Suppressor macrophage (primary cell): Measurements from ENCODE around the gene CHST11.

Experiments
- DNase-seq, 4 experiments: peaks; one replicate each; pipeline ENCODE4 v3.0.0-alpha.2; 2020 to 2022

CHST11 gene

GRCh38 chr12:104635607-104636343, 179.0 kb downstream of the CHST11 start:
- no peak for DNase-seq

GRCh38 chr12:104636496-104636895, 179.7 kb downstream of the CHST11 start:
- no peak for DNase-seq

- DNase-seq = peak; percentile 57 to 77 (median 73)
These were observed 180.9 kb downstream of the CHST11 start for GRCh38 chr12:104637604-104638003.

GRCh38 chr12:104638218-104638850, 181.6 kb downstream of the CHST11 start:
- DNase-seq = peak in 3 of 4 experiments; percentile 34 to 71 (median 64)

GRCh38 chr12:104638851-104639240, 182.1 kb downstream of the CHST11 start:
- peak; percentile 67 to 92 (median 76) for DNase-seq

- DNase-seq = peak in 1 of 4 experiments; percentile 32
These were observed 184.2 kb downstream of the CHST11 start for GRCh38 chr12:104640956-104641355.

- peak; percentile 83 to 96 (median 87) for DNase-seq
These were observed 185.1 kb downstream of the CHST11 start for GRCh38 chr12:104641862-104642261.

- DNase-seq = peak; percentile 76 to 94 (median 80)
These were observed 186.5 kb downstream of the CHST11 start for GRCh38 chr12:104643093-104643818.

GRCh38 chr12:104643819-104644669, 187.3 kb downstream of the CHST11 start:
- peak; percentile 79 to 88 (median 86) for DNase-seq

GRCh38 chr12:104648756-104649155, 192.0 kb downstream of the CHST11 start:
- peak; percentile 33 to 61 (median 60) for DNase-seq

- DNase-seq = peak; percentile 26 to 73 (median 60)
These were observed 192.6 kb downstream of the CHST11 start for GRCh38 chr12:104649217-104649824.

- DNase-seq = peak in 3 of 4 experiments; percentile 41 to 72 (median 67)
These were observed 193.2 kb downstream of the CHST11 start for GRCh38 chr12:104649921-104650320.

GRCh38 chr12:104650541-104650940, 193.8 kb downstream of the CHST11 start:
- no peak for DNase-seq

- peak; percentile 45 to 72 (median 69) for DNase-seq
These were observed 195.1 kb downstream of the CHST11 start for GRCh38 chr12:104651811-104652210.

GRCh38 chr12:104652358-104652757, 195.6 kb downstream of the CHST11 start:
- DNase-seq = no peak

- DNase-seq = peak in 1 of 4 experiments; percentile 45
These were observed 196.2 kb downstream of the CHST11 start for GRCh38 chr12:104652910-104653309.

GRCh38 chr12:104653730-104654664, 197.2 kb downstream of the CHST11 start:
- peak in 1 of 4 experiments; percentile 30 for DNase-seq

GRCh38 chr12:104654665-104655609, 198.2 kb downstream of the CHST11 start:
- no peak for DNase-seq

GRCh38 chr12:104656383-104656782, 199.6 kb downstream of the CHST11 start:
- no peak for DNase-seq
